NB4 (cell line): ENCODE results near the gene TLR8.

Experiments
- MYC ChIP-seq: IDR thresholded peaks from 2 replicates; pipeline ENCODE4 v1.6.1; 2011; ENCODE audit warnings: low read depth, low read length
- POLR2A ChIP-seq: IDR thresholded peaks from 2 replicates; pipeline ENCODE4 v1.6.1; 2011; ENCODE audit warnings: mild to moderate bottlenecking; ENCODE audit not compliant: insufficient read length; ENCODE audit errors: extremely low read depth
- TF ChIP-seq, protein P1 (sequence below): IDR thresholded peaks from one replicate; pipeline ENCODE4 v1.5.1; 2012; ENCODE audit warnings: low read depth, low read length

DNA sequence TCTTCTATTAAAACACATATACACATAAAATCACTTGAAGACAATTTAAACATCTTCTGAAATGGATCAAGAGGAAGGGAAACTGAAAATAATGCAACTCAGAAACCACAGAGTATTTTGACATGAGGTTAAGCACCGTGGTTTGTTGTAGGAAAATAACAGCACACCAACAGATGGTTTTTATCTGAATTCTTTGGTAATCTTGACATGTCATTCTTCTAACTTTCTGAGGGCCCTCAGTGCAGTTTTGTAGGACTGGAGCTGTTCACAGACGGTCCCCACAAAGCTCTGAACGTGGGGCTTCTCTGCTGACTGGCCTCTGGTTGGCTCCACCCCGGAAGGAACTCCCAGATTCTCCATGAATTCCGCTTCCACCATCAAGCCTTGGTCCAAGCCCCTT, 16.0 kb upstream of the TLR8 start:
- TF ChIP-seq, protein P1, sequence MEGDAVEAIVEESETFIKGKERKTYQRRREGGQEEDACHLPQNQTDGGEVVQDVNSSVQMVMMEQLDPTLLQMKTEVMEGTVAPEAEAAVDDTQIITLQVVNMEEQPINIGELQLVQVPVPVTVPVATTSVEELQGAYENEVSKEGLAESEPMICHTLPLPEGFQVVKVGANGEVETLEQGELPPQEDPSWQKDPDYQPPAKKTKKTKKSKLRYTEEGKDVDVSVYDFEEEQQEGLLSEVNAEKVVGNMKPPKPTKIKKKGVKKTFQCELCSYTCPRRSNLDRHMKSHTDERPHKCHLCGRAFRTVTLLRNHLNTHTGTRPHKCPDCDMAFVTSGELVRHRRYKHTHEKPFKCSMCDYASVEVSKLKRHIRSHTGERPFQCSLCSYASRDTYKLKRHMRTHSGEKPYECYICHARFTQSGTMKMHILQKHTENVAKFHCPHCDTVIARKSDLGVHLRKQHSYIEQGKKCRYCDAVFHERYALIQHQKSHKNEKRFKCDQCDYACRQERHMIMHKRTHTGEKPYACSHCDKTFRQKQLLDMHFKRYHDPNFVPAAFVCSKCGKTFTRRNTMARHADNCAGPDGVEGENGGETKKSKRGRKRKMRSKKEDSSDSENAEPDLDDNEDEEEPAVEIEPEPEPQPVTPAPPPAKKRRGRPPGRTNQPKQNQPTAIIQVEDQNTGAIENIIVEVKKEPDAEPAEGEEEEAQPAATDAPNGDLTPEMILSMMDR: no peak
- TF ChIP-seq POLR2A: no peak
- no peak for TF ChIP-seq MYC
